Measurements from ENCODE around the gene APRT. TPM values are rescaled to one million over a fixed set of nuclear protein-coding genes. Genes with fewer than 3 reads are reported as not detected.
"Not testable (repeated sequence)": the region's sequence is repeated elsewhere in the genome, so short reads cannot be mapped to it uniquely, and the experiment has no call there.

APRT gene
- total RNA-seq, 1 donor from 2014 or later: 34.2 TPM

DNA sequence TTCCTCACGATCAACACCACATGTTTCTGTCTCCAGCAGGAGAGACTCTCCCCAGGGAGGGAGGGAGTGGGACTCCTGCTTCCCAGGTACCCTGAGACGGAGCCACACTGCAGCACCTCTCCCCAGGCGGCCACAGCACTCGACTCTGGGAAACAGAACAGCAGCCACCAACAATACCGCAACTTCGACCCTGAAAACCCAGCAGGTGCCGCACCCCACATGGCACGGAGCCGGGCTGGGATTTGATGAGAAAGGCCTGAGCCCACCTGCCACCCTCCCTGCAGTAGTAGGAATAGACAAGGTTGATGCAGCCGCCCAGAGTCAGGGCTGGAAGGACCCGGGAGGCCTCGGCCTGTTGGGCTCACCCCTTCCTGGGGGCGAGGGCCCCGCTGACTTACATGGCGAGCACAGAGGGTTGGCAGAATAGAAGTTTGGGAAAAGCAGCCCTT, 30.6 kb upstream of the APRT start:
- DNase-seq (ENCODE audit: low spot score): no peak

DNA sequence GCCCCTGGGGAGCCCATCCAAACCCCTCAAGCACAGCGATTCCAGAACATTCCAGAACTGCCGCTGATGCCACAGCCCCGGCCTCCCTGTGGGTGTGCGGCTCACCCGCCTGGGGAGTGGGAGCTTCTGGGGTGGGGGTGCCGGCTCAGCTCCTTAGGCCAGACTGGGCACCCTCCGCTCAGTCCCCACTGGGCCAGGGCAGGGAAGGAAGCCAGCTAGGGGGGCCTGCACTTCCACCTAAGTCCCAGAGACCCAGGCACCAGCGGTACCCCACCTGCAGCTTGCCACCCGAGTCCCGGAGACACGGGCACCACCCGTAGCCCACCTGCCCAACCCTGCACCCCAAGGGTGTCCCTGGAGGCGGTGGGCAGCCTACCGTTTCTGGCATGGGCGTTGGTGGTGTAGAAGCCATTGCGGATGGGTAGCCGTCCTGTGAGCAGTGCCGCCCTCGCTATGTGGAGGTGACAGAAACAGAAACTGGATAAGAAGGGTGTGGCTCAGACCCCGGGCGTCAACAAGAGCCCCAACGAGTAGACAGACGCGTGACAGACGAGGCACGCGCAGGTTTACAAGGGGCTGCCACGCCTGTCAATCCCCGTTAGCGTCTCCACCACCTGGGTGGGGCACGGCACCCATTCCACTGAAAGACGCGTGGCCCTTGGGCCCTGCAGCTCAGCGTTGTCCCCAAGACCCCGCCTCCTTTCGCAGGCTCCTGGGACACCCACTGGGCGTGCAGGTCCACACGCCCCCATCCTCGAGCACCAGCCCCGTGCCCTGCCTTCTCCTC, 30.0 kb upstream of the APRT start:
- DNase-seq (ENCODE audit: low spot score): no peak

DNA sequence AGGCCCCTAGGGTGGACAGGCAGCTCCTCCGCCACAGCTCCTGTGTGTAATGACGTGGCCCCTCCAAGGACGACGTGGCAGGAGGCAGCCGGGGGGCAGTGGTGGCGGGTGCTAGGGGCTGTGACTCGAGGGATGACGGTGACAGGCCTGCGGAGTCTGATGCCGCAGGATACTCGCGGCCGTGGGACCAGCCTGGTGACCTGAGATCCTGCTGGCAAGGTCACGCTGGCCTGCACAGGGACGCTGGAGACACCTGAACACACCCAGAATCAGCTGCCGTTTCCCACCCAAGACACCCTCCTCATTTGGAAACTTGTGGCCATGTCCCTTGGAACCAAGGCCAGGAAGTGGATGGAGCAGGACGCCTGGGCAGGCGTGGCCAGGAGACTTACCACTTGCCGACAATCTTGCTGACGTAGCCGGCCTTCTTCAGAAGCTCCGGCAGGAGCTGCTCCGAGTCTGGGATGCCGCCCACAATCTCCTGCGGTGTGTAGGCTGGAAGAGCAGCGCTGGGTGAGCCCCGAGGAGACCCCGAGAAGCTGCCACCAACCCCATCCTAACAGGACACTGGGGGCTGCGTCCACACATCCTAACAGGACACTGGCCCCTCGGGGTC, 29.0 kb upstream of the APRT start:
- DNase-seq (ENCODE audit: low spot score): no peak

DNA sequence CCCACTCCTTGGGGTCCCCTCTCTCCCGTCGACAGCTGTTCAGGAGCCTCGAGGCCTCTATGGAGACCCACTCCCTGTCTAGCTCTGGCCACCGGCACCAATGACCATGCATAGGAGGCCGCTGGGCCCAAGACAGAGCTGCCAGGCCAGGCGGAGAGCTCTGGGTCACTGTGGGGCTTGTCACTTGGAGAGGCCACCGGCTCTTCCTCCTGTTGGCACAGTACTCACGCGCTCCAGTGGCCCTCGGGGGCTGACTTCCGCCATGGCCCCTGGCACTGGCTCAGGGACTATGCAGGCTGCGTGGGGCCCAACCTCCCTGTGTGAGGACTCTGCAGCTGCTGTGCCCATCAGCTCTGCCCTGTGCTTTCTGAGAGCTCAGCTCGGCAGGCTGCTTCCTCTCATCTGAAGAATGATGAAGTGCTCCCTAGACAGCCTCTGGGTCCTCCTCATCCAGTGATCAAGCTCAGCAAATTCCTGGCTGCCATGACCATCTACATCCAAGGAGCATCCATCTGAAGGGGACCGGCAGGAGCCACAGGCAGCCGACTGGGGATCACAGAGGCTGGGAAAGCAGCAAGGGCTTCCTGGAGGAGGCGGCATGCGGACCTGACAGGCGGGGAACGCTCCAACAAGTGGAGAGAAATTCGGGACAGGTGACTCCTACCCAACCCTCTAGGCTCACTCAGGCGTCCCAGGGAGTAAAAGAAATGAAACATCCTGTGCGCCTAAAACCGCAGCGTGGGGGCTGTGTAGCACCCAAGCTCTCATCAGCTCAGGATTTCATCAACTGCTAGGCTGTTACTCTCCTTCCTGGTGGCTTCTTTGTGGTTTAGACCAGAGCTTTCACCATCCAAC, 28.2 kb upstream of the APRT start:
- DNase-seq (ENCODE audit: low spot score): no peak

DNA sequence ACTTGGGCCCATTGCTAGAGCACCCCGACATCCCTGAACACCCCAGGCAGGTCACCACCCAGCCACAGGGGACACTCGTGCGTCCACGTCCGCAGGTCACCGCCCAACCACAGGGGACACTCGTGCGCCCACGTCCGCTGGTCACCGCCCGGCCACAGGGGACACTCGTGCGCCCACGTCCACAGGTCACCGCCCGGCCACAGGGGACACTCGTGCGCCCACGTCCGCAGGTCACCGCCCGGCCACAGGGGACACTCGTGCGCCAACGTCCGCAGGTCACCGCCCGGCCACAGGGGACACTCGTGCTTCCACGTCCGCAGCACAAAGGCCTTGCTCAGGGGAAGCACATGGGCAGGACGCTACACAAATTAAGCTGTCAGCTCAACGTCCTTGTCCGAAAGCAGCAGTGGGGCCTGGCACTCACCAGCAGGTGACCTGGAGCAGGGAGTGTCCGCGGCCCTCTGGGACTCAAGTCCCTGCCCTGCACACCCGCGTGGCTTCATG, 27.4 kb upstream of the APRT start:
- DNase-seq (ENCODE audit: low spot score): no peak

DNA sequence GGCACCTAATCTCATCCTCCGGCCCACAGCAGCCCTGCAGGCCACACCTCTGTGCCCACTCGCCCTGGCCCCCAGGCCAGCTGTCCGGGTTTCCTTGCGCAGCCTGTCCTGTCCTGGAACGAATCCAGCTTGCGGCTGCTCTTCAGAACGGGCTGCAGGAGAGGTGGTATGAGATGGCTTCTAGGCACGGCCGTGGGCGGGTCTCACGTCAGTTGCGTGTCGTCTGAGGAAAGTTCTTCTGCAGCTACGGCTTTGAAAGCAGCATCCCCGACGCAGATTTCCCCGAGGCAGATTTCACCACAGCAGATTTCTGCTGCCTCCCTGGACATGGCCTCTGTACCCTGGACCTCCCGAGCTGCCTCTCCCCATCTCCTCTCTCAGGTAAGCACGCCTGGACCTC, 26.8 kb upstream of the APRT start:
- DNase-seq (ENCODE audit: low spot score): no peak

DNA sequence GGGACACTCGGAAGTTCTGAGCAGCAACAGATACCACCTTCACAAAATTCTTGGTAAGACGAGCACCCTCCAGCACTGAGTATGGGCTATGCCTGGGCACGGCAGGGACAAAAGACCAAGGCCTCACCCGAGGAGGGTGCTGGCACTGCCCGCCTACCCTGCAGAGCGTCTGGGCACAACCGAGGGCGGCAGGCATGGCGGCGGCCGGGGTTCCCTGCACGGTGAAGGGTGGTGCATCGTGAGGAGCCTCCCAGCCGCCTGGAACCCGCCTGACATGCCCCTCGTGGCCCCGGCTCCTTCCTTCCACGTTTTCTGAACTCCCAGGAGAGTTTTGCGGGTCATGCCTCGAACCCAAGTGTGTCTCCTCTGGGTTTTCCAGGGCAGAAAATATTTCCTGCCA, 26.1 kb upstream of the APRT start:
- no peak for DNase-seq (ENCODE audit: low spot score)

DNA sequence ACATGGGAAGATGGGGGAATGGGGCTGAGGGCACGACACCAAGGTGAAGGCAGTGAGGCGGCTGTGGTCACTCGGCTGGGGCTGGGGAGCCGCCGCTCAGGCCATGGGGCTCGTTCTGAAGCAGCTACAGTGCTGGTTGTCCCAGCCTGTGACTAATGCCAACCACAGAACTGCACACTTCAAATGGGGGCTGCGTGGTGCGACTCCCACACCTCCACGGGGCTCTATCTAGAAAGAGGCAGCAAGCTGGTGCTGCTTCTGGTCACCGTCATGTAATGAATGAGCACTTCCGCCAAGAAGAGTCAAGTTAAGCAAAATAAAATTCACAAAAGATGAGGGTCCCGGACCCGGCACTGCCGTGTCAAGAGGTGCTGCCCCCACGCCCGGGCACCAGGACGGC, 25.1 kb upstream of the APRT start:
- no peak for DNase-seq (ENCODE audit: low spot score)

DNA sequence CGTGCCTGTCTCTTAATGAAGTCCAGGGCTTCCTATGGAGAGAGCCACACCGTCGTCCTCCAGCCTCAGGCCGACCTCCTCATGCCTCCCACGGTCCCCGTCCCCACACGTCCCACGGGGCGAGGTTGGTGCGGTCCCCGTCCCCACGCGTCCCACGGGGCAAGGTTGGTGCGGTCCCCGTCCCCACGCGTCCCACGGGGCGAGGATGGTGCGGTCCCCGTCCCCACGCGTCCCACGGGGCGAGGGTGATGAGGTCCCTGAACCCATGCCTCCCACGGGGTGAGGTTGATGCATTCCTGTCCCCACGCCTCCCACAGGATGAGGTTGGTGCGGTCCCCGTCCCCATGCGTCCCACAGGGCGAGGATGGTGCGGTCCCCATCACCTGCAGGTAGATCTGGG, 24.1 kb upstream of the APRT start:
- DNase-seq (ENCODE audit: low spot score): no peak

DNA sequence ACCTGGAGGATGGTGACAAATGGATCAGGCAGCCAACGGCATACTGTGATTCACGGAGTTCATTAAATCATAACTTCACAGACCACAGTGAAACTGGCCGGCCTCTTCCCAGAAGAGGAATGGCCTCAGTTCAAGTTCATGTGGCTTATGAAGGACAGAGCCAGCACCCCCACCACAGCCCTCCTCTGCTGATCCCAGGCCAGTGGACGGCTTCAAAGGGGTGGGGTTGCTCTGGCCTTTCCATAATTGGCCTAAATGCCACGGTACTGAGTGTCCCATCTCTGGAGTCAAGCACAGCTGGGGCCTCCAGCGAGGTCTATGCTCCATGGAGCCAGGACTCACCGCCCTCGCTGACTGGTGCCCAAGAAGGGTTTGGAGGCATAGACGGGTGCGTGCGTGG, 23.7 kb upstream of the APRT start:
- no peak for DNase-seq (ENCODE audit: low spot score)

DNA sequence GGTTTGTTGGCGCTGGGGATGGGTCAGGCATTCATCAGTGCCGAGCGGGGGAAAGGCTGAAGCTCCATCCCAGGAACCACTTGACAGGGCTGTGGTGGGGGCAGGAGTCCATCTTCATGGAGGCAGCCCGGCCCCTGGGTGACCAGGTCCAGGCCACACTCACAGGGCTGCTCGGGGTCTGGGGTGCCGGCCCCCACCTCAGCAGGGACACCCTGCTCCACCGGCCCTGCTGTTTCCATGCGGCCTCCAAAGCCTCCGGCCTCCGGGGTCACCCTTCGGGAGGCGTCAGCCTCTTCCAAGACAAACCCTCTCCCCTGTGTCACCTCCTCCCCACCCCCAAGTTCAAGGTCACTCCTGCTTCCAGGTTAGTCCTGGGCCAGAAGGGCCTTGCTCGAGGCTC, 22.9 kb upstream of the APRT start:
- DNase-seq (ENCODE audit: low spot score): no peak

DNA sequence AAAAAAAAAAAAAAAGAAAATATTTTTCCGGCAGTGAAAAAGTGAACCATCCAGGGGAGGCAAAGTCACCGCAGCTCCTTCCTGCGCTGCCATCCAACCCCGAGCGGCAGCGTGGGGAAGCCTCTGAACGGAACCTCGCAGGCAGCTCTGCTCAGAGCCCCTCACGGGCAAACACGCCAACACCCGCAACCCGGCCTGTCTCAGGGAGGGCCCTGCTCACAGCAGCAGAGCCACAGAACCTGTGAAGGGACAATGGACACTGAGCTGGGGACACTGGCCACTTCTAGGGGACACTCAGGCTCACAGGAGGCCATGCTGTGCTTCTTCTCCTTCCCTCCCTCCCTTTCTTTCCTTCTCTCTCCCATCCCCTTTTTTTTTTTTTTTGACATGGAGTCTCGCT, 21.4 kb upstream of the APRT start:
- no peak for DNase-seq (ENCODE audit: low spot score)

DNA sequence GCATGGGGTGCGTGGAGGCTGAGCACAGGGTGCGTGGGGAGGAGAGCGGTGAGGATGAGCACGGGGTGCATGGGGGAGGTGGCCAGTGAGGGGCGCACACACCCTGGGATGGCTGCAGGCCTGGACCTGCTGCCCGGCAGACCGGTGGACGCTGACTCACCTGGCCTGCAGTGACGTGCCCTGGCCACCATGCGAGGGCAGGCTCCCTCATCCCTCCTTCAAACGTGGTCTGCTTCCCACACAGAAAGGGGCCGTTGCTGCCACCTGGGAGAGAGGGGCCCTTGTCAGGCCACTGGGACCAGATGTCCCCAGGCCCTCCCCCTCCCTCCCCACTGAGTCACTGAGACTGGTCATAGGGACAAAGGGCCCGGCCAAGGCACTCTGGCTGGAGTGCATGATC, 20.1 kb upstream of the APRT start:
- DNase-seq (ENCODE audit: low spot score): no peak

DNA sequence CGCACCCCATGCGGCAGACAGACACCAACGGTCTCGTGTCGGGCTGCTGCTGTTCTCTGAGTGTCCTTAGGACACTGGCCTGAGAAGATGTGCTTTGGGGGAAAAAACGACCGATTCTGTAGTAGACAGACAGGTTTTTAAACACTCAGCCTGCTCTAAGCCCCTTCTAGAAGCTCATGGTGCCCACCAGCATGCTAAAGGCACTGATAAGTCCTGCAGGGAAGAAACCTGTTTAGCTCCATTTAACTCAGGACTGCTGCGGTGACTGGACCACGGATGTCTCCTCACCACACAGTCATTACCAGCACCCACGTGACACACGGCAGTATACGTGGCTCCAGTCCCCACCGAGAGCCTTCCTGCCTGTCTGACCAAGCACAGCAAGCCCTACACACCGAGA, 19.1 kb upstream of the APRT start:
- no peak for DNase-seq (ENCODE audit: low spot score)

DNA sequence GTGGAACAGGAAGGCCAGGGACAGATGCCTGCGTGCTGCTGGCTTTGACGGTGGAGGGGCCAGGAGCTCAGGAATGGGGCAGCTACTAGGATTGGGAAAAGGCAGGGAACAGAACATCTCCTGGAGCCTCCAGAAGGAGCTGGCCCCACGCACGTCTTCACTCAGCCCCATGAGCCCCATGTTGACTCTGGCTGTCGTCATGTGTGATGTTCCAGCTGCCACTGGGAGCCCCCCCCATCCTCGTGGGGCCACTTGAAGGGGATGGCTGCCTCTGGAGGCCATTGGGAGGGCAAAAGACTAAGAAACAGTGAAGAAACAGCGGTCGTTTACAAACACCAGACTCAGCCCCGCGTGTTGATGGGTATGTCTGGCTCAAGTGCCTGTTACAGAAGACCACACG, 18.5 kb upstream of the APRT start:
- DNase-seq (ENCODE audit: low spot score): peak; percentile 84

DNA sequence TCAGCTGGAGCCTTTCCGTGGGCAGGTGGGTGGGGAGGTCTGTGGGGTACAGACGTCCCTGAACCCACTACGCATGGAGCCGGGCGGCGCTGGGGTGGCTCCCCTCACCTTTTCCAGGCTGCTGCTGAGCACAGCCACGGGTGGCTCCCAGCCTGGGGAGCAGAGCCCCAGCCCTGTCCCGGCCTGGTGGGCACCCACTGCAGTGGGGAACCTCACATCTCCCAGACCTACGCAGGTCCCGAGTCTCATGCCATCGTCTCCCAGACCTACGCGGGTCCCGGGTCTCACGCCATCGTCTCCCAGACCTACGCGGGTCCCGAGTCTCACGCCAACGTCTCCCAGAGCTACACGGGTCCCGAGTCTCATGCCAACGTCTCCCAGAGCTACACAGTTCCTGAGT, 17.0 kb upstream of the APRT start:
- no peak for DNase-seq (ENCODE audit: low spot score)

DNA sequence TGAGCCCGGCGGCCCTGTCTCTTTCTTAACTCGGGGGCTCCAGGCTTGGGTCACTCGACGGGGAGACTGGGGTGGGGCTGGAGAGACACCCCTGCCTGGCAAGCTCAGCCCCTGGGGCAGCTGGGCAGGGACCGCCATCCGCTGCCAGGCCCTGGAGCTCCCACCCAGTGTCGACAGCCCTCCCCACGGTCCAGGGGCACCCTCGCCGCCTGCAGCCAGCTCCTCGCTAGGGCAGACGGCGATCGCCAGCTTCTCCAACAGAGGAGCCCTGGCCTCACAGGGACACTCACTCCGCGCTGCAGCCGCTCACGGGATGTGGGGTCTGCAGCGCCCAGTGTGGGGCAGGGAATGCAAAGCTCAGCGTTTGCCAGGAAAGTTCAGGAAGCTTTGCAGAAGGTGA, 16.0 kb upstream of the APRT start:
- DNase-seq (ENCODE audit: low spot score): no peak

DNA sequence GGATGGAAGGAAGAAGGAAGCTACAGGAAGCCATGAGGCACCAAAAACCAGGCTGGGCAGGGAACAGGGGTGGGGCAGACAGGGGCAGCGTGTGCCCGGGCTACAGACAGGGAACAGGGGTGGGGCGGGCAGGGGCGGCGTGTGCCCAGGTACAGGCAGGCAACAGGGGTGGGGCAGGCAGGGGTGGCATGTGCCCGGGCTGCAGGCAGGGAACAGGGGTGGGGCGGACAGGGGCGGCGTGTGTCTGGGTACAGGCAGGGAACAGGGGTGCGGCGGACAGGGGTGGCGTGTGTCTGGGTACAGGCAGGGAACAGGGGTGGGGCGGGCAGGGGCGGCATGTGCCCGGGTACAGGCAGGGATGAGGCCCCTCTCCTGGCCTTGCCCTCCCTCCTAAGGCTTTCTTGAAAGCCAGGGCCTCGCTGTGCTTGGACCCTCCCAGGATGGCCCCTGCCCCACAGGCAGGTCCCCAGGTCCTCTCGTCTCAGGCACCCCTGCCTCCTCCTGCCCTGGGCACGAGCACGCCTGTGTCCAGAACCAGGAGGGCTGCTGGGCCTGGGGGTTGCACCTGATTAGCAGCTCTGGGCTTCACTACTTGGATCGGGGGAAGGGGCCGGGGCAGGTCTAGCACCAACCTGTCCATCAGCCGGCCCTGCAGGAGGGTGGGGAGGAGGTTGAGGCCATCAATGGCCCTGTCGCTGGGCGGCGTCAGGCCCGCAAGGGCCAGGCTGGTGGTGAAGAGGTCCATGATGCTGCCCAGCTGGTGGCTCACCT, 14.5 kb upstream of the APRT start:
- no peak for DNase-seq (ENCODE audit: low spot score)

DNA sequence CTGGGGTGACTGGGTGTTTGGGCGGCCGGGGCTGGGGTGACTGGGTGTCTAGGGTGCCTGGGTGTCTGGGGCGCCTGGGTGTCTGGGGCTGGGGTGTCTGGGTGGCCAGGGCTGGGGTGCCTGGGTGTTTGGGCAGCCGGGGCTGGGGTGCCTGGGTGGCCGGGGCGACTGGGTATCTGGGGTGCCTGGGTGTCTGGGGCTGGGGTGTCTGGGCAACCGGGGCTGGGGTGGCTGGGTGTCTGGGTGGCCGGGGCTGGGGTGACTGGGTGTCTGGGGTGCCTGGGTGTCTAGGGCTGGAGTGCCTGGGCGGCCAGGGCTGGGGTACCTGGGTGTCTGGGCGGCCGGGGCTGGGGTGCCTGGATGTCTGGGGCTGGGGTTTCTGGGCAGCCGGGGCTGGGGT, 13.4 kb upstream of the APRT start:
- DNase-seq (ENCODE audit: low spot score): no peak

DNA sequence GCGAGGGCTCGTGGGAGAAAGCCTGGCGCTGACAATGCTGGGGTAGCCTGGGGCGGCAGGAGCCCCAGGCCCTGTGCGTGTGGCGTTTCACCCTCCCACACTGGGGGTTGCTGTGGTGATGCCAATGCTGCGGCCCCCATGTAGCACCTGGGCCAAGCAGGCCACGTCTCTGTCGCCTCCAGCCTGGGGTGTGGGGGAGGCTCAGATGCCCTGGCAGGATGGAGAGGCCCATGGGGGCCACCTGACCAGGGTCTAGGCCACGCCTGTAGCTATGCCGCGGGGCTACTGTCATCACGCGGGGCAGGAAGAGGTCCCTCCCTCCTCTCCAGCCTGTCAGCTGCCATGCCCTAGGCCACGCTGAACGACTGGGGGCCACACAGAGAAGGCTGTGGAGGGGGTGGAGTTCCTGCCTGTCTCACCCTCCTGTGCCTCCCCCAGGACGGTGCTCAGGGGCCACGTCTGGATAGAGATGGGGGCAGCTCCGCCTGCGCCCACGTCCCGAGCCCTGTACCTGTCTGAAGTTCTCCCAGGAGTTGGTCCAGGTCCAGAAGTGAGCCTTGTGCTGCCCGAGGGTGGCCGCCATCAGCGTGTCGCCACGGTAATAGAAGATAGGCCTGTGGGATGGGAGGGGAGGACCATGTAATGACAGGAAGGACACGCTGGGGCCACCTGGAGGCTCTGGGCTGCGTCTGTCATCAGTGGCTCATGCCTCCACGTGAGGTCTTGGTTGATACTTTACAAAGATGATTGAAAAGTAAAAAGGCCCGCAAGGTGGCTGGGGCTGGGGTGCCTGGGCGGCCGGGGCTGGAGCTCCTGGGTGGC, 12.7 kb upstream of the APRT start:
- no peak for DNase-seq (ENCODE audit: low spot score)

DNA sequence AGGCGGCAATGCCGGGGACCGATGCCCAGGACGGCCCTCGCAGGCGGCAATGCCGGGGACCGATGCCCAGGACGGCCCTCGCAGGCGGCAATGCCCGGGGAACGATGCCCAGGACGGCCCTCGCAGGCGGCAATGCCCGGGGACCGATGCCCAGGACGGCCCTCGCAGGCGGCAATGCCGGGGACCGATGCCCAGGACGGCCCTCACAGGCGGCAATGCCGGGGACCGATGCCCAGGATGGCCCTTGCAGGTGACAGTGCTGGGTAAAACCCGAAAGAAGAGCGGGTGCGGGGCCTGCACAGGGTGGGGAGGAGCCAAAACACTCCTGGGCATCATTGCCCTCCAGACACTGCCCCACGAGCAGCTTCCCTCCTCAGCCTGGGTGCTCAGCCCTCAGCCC, 11.9 kb upstream of the APRT start:
- not testable (repeated sequence) for DNase-seq (ENCODE audit: low spot score)

Measured in umbilical cord (tissue), 2 donors.